HepG2 (cell line): ENCODE measurements around the gene SLC25A10. TPM values are rescaled to one million over a fixed set of nuclear protein-coding genes. Genes with fewer than 3 reads are reported as not detected.

ENCODE experiments used
- AGO2 ChIP-seq: fragments of 200-400 bp; formaldehyde crosslinking; optimal IDR thresholded peaks from 2 replicates; pipeline ENCODE3; 2017; ENCODE audit warnings: mild to moderate bottlenecking, low read depth, low read length, moderate library complexity
- ARNT2 ChIP-seq: sonication (generic); formaldehyde crosslinking; IDR thresholded peaks from 2 replicates; pipeline ENCODE4 v1.8.0; 2022; ENCODE audit warnings: mild to moderate bottlenecking, low read depth, missing genetic modification reagents, moderate library complexity
- CREM ChIP-seq, 2 experiments: sonication (generic) in 1 of 2; formaldehyde crosslinking in 1 of 2; IDR thresholded peaks; 2 replicates each; pipeline versions ENCODE4 v1.4.0 to v1.6.1; 2016 to 2020; ENCODE audit warnings: antibody characterized with exemption in 1 of 2, mild to moderate bottlenecking in 1 of 2, missing genetic modification reagents in 1 of 2
- MTERF4 ChIP-seq: sonication (generic); formaldehyde crosslinking; IDR thresholded peaks from 2 replicates; pipeline ENCODE4 v1.8.0; 2023; ENCODE audit warnings: mild to moderate bottlenecking, missing genetic modification reagents
- NR2C2 ChIP-seq: sonication (generic); formaldehyde crosslinking; IDR thresholded peaks from 2 replicates; pipeline ENCODE4 v1.4.0; 2020; ENCODE audit warnings: missing genetic modification reagents, mild to moderate bottlenecking, moderate library complexity, borderline replicate concordance
- RNF219 ChIP-seq: sonication (generic); formaldehyde crosslinking; IDR thresholded peaks from 2 replicates; pipeline ENCODE4 v1.5.0; 2020; ENCODE audit warnings: mild to moderate bottlenecking, missing genetic modification reagents
- TOE1 ChIP-seq: sonication (generic); formaldehyde crosslinking; IDR thresholded peaks from 2 replicates; pipeline ENCODE4 v1.4.0; 2020; ENCODE audit warnings: mild to moderate bottlenecking, missing genetic modification reagents
- UBTF ChIP-seq: sonication (generic); formaldehyde crosslinking; IDR thresholded peaks from 2 replicates; pipeline ENCODE4 v1.4.0; 2020; ENCODE audit warnings: mild to moderate bottlenecking, missing genetic modification reagents
- ZBTB33 ChIP-seq: sonication (generic); formaldehyde crosslinking; IDR thresholded peaks from 2 replicates; pipeline ENCODE4 v1.4.0; 2020; ENCODE audit warnings: missing genetic modification reagents
- ZFX ChIP-seq: sonication (generic); formaldehyde crosslinking; IDR thresholded peaks from 2 replicates; pipeline ENCODE4 v1.4.0; 2020; ENCODE audit warnings: mild to moderate bottlenecking, low read depth, missing genetic modification reagents, moderate library complexity
- ZFY ChIP-seq: sonication (generic); formaldehyde crosslinking; IDR thresholded peaks from 2 replicates; pipeline ENCODE4 v1.4.0; 2020; ENCODE audit warnings: missing genetic modification reagents
- ZNF136 ChIP-seq: sonication (generic); formaldehyde crosslinking; IDR thresholded peaks from 2 replicates; pipeline ENCODE4 v1.8.1; 2022; ENCODE audit warnings: low read depth, mild to moderate bottlenecking, moderate library complexity, missing genetic modification reagents
- ZNF747 ChIP-seq: sonication (generic); formaldehyde crosslinking; IDR thresholded peaks from 2 replicates; pipeline ENCODE4 v1.8.1; 2023; ENCODE audit warnings: missing genetic modification reagents, mild to moderate bottlenecking, borderline replicate concordance
- ZNF782 ChIP-seq: sonication (generic); formaldehyde crosslinking; IDR thresholded peaks from 2 replicates; pipeline ENCODE4 v1.4.0; 2020; ENCODE audit warnings: missing genetic modification reagents, mild to moderate bottlenecking, borderline replicate concordance
- ZNF800 ChIP-seq: sonication (generic); formaldehyde crosslinking; IDR thresholded peaks from 2 replicates; pipeline ENCODE4 v1.4.0; 2020; ENCODE audit warnings: missing genetic modification reagents
- polyA plus RNA-seq, 8 experiments: library from polyadenylated mRNA; depleted of rRNA in 3 of 8; stranded (reverse) in 7 of 8; unstranded in 1 of 8; fragments of >200 nt; fragmentation: Illumina TruSeq in 4 of 8; extraction: Trizol in 4 of 8; gene quantifications; 2 replicates each; pipeline versions ENCODE4 v1.2.1 to v1.2.3, GENCODE V29; 2011 to 2016; ENCODE audit warnings: low read depth in 4 of 8, missing spikeins in 1 of 8, mixed read lengths in 1 of 8; ENCODE audit not compliant: insufficient read depth in 1 of 8
- total RNA-seq, 5 experiments: library from RNA; depleted of rRNA; stranded (reverse); fragments of >200 nt; fragmentation: Illumina TruSeq; extraction: Trizol; gene quantifications; 2 replicates each; pipeline ENCODE4 v1.2.3, GENCODE V29; 2016; ENCODE audit warnings: low read depth in 1 of 5

Gene SLC25A10
- total and polyA plus RNA-seq, 2 of the 13 experiments (the other 11 are each of a cell fraction or from before 2014, with no cell fraction given) = 46.5 to 140 TPM

- TF ChIP-seq ZBTB33 (peak; percentile 68), ZNF747 (CRISPR knock-in tag) (0 out of 2 replicates have a peak, but pooled peaks have one; percentile 27), RNF219 (no peak), CREM (IDR thresholded peaks at IDR 0.05) (no peak), CREM (CRISPR knock-in tag; IDR thresholded peaks at IDR 0.05) (no peak), ZNF800 (CRISPR knock-in tag) (no peak), UBTF (CRISPR knock-in tag) (peak; percentile 57; the same call in 1 of the 2 replicates), MTERF4 (no peak), ARNT2 (CRISPR knock-in tag) (0 out of 2 replicates have a peak, but pooled peaks have one; percentile 70), AGO2 (peak; percentile 72), ZFX (peak; percentile 60; the same call in 1 of the 2 replicates), NR2C2 (CRISPR knock-in tag) (no peak), ZNF136 (CRISPR knock-in tag) (peak; percentile 62; the same call in 1 of the 2 replicates), TOE1 (0 out of 2 replicates have a peak, but pooled peaks have one; percentile 42), ZNF782 (CRISPR knock-in tag) (no peak; the same call in 1 of the 2 replicates), ZFY (CRISPR knock-in tag) (no peak)
These were observed 21.7 kb downstream of the SLC25A10 start (continued) for GRCh38 chr17:81733507-81734404.
